ENCODE measurements around the gene ZNF552. TPM values are rescaled to one million over a fixed set of nuclear protein-coding genes. Genes with fewer than 3 reads are reported as not detected.
"Not testable (repeated sequence)": the region's sequence is repeated elsewhere in the genome, so short reads cannot be mapped to it uniquely, and the experiment has no call there.

Gene ZNF552
- polyA plus RNA-seq, result 6.8 TPM

- H3K4me1 Mint-ChIP-seq, result peaks cover 22 to 37% (median 26%) of the 10 kb centered on the region in 3 donors
- no peaks in the 10 kb centered on the region for H3K27me3 Mint-ChIP-seq
- H3K9me3 Mint-ChIP-seq, result no peaks in the 10 kb centered on the region
- H3K36me3 Mint-ChIP-seq, result no peaks in the 10 kb centered on the region
- H3K27ac Mint-ChIP-seq, result peak within 1 kb of the TSS; percentile 91 to 98 (median 95)
- H3K4me3 Mint-ChIP-seq, result peak within 1 kb of the TSS; percentile 94 to 99 (median 98)
Observed at GRCh38 chr19:57814505-57815246, at the start of gene ZNF552. TSS of gene ZNF552 (minus strand) at chr19:57814913. CDS start at chr19:57814743, 170 bp downstream.

GRCh38 chr19:57862351-57862750 is 47.6 kb upstream of the ZNF552 start:
- Mint-ChIP-seq H3K36me3 (peaks cover 27% of the 10 kb centered on the region), H3K9me3 (peaks cover 3 to 17% (median 11%) of the 10 kb centered on the region in 3 donors)
- H3K27ac Mint-ChIP-seq, H3K4me3 Mint-ChIP-seq, H3K4me1 Mint-ChIP-seq, H3K27me3 Mint-ChIP-seq: not testable (repeated sequence)

GRCh38 chr19:57854117-57854516 is 39.4 kb upstream of the ZNF552 start:
- Mint-ChIP-seq H3K36me3 (peaks cover 21% of the 10 kb centered on the region), H3K4me1 (peaks cover 19 to 23% (median 23%) of the 10 kb centered on the region in 3 donors)
- H3K27ac Mint-ChIP-seq, H3K4me3 Mint-ChIP-seq, H3K27me3 Mint-ChIP-seq, H3K9me3 Mint-ChIP-seq: not testable (repeated sequence)

GRCh38 chr19:57851812-57852603 is 37.3 kb upstream of the ZNF552 start:
- not testable (repeated sequence) for H3K9me3 Mint-ChIP-seq, H3K27me3 Mint-ChIP-seq
- H3K27ac Mint-ChIP-seq, result peak overlapping the region in 2 of 3 donors; percentile 35 to 67
- H3K36me3 Mint-ChIP-seq, result peaks cover 15% of the 10 kb centered on the region
- H3K4me1 Mint-ChIP-seq, result peaks cover 19 to 23% (median 23%) of the 10 kb centered on the region in 3 donors
- H3K4me3 Mint-ChIP-seq, result peak overlapping the region in 2 of 4 donors; percentile 82 to 96

GRCh38 chr19:57850553-57851017 is 35.9 kb upstream of the ZNF552 start:
- Mint-ChIP-seq H3K4me3 (peak overlapping the region; percentile 93 to 98 (median 96)), H3K27me3 (no peaks in the 10 kb centered on the region), H3K4me1 (peaks cover 21 to 23% (median 22%) of the 10 kb centered on the region in 3 donors), H3K9me3 (no peaks in the 10 kb centered on the region), H3K27ac (peak overlapping the region; percentile 82 to 96 (median 93)), H3K36me3 (peaks cover 6% of the 10 kb centered on the region)

DNA sequence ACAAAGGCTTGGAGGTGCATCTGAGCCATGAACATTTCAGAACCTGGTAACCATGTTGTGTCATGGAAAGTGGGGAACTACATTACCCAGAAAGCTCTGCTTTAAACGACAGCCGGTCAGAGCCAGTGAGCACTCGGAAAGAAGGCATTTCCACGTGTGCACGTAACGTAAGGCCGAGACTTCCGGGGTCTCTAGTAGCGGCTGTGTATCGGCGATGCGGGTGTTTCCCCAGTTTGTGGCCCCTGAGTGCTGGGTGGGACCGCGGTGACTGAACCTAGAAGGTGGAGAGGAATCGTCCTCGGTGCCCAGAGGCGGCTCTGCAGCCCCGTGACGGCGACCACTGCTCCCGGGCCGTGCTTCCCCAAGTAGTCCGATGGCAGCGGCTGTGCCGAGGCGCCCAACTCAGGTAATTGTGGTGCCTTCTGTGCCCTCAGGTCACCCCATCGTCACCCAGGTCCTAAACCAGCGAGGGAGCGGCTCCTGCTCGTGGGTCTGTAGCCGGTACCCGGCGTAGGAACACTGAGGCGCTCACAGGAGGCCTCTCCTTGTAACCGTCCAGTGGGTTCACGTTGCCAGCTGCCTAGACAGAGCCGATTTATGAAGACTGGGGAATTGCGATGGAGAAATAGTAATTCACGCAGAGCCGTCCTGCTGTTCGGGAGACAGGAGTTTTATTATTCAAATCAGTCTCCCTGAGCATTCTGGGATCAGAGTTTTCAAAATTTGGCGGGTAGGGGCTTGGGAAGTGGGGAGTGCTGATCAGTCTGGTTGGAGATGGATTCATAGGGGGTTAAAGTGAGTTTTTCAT is 35.2 kb upstream of the ZNF552 start, which contains the start of gene ZNF587:
TSS of gene ZNF587 (plus strand) at position 194 of the 808 bp plus-strand sequence. CDS start at position 374, 180 bp downstream.
- H3K27me3 Mint-ChIP-seq, H3K36me3 Mint-ChIP-seq, H3K9me3 Mint-ChIP-seq: not testable (repeated sequence)
- Mint-ChIP-seq H3K4me3 (peak within 1 kb of the TSS; percentile 93 to 98 (median 96)), H3K4me1 (peaks cover 21 to 23% (median 22%) of the 10 kb centered on the region in 3 donors), H3K27ac (peak within 1 kb of the TSS; percentile 82 to 96 (median 93))

- Mint-ChIP-seq H3K4me3 (peak overlapping the region; percentile 93 to 98 (median 96)), H3K4me1 (peaks cover 21 to 23% (median 22%) of the 10 kb centered on the region in 3 donors), H3K27ac (peak overlapping the region in 2 of 3 donors; percentile 82 to 93)
- H3K27me3 Mint-ChIP-seq, H3K36me3 Mint-ChIP-seq, H3K9me3 Mint-ChIP-seq: not testable (repeated sequence)
Observed at GRCh38 chr19:57849162-57849665, 34.5 kb upstream of the ZNF552 start.

DNA sequence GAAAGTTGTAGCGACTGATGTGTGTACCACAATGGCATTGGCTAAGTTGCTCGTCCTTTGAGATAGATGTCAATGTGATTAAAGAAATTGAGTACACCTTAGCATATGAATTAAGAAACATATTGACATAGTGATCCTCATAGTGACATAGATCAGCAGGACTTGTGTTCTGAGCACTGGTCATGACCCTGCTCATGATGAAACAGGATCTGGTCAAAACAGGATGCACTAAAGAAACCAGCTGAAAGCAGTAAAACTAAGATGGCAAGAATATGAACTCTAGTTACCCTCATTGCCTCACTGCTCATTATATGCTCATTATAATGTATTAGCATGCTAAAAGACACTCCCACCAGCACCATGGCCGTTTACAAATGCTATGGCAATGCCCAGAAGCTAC is 32.5 kb upstream of the ZNF552 start:
- not testable (repeated sequence) for H3K36me3 Mint-ChIP-seq, H3K4me3 Mint-ChIP-seq, H3K27me3 Mint-ChIP-seq, H3K9me3 Mint-ChIP-seq
- Mint-ChIP-seq H3K4me1 (peaks cover 16 to 23% (median 17%) of the 10 kb centered on the region in 3 donors), H3K27ac (peak overlapping the region in 1 of 3 donors; percentile 39)

DNA sequence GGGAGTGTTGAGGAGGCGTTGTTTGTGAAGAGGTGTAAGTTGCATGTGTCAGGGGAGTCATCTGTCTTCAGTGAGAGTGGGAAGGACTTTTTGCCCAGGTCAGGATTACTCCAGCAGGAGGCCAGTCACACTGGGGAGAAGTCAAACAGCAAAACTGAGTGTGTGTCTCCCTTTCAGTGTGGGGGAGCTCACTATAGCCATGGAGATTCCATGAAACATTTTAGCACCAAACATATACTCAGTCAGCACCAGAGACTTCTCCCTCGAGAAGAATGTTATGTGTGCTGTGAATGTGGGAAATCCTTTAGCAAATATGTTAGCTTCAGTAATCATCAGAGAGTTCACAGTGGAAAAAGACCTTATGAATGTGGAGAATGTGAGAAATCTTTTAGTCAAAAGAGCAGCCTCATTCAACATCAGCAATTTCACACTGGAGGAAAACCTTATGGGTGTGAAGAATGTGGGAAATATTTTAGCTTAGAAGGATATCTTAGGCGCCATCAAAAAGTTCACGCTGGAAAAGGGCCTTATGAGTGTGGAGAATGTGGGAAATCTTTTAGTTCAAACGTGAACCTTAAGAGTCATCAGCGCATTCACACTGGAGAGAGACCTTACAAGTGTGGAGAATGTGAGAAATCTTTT is 26.5 kb upstream of the ZNF552 start:
- Mint-ChIP-seq H3K27ac (no peak overlapping the region), H3K36me3 (peaks cover 3% of the 10 kb centered on the region), H3K27me3 (no peaks in the 10 kb centered on the region), H3K4me1 (peaks cover 4 to 6% (median 5%) of the 10 kb centered on the region in 3 donors), H3K9me3 (no peaks in the 10 kb centered on the region), H3K4me3 (no peak overlapping the region)

GRCh38 chr19:57838622-57839191 is 24.0 kb upstream of the ZNF552 start:
- H3K4me3 Mint-ChIP-seq, H3K36me3 Mint-ChIP-seq, H3K4me1 Mint-ChIP-seq, H3K27me3 Mint-ChIP-seq, H3K9me3 Mint-ChIP-seq: not testable (repeated sequence)
- peak overlapping the region in 1 of 3 donors; percentile 21 for H3K27ac Mint-ChIP-seq

DNA sequence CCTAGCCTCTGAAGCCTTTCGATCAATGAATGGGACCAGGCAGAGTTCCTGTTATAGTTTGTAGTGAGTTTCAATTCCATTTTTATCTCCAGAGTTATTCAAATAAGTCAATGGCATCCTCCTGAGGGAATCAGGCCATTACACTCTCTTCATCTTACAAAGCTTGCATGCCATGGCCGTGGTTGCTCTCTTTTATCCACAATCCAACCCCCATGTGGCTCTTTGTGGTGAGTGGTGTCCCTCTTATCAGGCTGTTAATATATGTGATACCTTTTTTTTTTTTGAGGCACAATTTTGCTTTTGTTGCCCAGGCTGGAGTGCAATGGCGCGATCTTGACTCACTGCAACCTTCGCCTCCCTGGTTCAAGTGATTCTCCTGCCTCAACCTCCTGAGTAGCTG is 22.3 kb upstream of the ZNF552 start:
- H3K27ac Mint-ChIP-seq, result peak overlapping the region in 1 of 3 donors; percentile 77
- H3K36me3 Mint-ChIP-seq, H3K4me3 Mint-ChIP-seq, H3K9me3 Mint-ChIP-seq, H3K4me1 Mint-ChIP-seq, H3K27me3 Mint-ChIP-seq: not testable (repeated sequence)

DNA sequence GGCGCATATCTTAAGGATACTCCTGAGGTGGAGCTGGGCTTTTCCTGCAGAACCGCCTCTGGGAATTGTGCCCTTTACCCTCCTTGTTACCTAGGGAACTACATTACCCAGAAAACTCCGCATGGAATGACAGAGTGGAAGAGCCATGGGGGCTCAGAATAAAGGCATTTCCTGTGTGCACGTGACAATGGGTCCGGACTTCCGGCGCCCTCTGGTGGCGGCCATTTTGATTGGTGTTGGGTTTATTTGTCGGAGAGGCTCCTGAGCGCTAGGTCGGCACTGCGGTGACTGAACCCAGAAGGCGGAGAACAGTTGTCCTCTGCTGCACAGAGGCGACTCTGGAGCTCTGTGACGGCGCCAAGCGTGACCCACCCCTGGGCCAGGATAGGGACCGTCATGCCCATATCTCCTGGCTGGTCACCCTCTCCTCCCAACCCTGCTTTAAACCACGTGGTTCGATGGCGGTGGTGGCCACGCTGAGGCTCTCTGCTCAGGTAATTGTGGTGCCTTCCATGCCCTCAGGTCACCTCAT is 15.4 kb upstream of the ZNF552 start, which contains the start of gene ZNF587B:
TSS of gene ZNF587B (plus strand) at position 229 of the 532 bp plus-strand sequence. CDS start at position 459, 230 bp downstream.
- H3K4me3 Mint-ChIP-seq, result no peak within 1 kb of the TSS
- H3K4me1 Mint-ChIP-seq, result peaks cover 3 to 16% (median 7%) of the 10 kb centered on the region in 3 donors
- peak within 1 kb of the TSS in 1 of 3 donors; percentile 57 for H3K27ac Mint-ChIP-seq
- H3K9me3 Mint-ChIP-seq, result peaks cover 0 to 2% (median 0%) of the 10 kb centered on the region in 3 donors
- no peaks in the 10 kb centered on the region for H3K27me3 Mint-ChIP-seq
- H3K36me3 Mint-ChIP-seq, result peaks cover 7% of the 10 kb centered on the region

- Mint-ChIP-seq H3K4me3 (no peak overlapping the region), H3K36me3 (peaks cover 7% of the 10 kb centered on the region), H3K4me1 (peaks cover 7 to 20% (median 9%) of the 10 kb centered on the region in 3 donors), H3K9me3 (peaks cover 0 to 2% (median 0%) of the 10 kb centered on the region in 3 donors), H3K27ac (no peak overlapping the region), H3K27me3 (no peaks in the 10 kb centered on the region)
Observed at GRCh38 chr19:57829316-57829715, 14.6 kb upstream of the ZNF552 start.
